ENCODE results near the gene TCHHL1.

Gene TCHHL1

DNA sequence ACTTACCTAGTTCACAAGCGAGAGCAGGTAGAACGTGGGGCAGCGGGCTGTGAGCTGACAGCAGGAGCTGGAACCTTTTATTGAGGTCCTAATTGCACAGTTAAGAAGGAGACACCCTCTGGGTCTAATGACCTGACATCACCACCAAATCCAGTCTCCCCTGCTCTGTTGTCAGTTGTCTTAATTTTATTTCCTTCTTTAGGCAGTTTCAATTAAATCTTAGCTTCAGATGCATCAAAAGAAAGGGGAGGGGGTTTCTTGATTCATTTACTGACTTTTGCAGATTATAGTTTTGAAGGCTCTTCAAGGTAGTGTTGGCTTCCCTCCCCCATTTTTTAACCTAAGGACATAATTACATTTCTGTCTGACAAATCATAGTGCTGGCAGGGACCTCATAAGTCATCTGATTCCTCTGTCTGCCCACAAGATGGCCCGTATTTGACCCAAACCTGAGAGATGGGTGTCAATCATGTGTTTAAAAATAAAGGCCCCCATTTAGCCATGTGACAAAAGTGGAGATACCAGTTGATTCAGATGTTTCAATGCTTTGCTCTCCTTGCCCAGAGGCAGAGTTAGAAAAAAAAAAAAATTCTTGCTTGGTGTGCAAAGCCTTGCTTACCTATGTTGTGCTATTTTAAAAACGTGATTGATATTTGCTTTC is at the start of gene TCHHL1:
TCHHL1 (minus strand) TSS at position 51 of the 661 bp plus-strand sequence. CDS start 921 bp downstream, outside the sequence.
- DNase-seq = no peak

DNA sequence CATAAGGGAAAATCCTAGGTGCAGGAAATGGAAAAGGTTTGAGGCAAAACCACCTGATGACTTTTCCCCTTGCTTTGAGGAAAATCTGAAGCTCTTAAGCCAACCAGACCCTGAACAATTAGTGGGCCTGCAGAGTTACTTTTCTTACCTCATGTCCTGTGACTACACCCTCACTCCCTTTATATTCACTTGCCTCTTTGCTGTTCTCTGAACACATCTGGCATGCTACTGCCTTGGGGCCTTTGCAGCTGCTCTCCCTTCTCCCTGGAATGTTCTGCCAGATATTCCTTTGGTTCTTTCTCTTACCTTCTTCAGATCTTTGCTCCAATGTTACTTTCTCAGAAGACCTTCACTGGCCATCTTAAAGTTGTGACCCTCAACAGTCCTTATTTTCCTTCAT is 48.4 kb upstream of the TCHHL1 start:
- no peak for DNase-seq

DNA sequence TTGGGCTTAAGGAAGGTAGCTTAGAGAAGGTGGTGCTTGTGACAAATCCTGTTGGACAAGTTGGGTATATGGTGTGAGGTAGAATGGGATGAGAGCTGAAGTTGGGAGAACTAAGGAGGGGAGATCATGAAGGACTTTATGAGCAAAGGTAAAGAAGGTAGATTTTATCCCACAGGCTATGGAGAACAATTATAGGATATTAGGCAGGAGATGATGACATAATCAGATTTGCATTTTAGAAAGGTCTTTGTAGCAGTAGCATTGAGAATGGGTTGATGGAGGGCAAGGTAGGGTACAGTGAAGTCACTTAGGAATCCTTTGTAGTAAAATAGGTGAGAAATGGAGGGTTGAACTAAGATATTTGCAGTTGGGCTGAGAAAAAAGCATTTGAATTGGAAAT is 41.3 kb upstream of the TCHHL1 start:
- DNase-seq = no peak

DNA sequence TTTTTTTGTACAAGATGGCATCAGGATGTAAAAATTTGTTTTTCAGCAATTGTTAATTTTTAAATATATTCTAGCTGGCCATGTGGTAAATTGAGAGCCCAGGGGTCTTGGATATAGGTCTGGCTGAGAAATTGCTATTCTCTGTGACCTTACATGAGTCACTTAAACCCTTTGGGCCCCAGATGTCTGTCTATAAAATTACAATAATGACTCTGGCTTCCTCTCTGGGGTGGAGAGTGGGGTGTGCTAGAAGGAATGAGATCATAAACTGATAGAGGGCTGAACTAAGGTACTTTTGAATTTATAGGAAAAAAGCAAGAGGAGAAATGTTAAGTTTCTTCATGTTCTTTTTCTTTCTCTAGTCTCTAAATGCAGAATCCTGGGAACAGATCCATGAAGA is 38.8 kb upstream of the TCHHL1 start:
- DNase-seq = no peak

DNA sequence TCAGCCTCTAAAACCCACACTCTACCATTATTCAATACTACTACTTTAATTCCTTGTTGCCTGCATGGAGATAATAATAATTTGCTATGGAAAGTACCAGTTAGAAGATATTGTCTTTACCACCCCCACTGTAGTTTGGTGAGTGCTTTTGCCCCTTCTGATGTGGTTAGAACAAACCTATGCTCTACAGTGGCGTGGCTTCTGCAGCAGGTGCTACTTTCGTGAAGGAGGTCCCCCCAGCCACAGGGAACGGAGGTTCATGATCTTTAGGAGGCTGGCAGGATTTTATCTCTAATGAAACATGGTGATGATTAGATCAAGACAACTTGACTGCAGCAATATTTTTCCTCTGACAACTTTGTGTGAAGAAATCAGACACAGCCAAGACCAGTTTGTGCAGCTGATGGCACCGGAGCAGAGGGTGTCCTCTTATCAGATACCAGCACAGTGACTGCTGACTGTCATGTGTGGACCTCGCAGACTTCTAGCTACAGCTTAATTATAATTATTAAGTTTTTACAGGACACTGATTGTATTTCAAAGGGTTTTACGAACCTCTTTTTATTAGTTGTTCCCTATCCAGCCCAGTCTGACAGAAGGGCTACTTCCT is 37.1 kb upstream of the TCHHL1 start:
- no peak for DNase-seq

DNA sequence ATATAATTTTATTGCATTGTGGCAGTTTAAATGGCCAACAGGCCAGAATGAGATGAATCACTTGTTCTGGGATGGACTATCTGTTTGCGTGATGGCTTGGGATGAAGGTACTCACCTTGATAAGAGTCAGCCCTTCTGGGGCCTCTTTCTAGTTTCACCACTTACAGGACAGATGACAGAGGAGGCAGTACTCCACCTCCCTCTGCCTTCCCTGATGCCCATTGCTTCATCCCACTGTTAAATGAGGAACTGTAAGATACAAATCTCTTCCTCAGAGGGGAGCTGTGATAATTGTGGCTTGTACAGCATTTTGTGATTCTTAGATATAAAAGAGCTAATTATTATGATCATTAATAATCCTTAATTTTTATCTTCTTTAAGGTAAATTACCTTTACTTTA is 30.1 kb upstream of the TCHHL1 start:
- no peak for DNase-seq

DNA sequence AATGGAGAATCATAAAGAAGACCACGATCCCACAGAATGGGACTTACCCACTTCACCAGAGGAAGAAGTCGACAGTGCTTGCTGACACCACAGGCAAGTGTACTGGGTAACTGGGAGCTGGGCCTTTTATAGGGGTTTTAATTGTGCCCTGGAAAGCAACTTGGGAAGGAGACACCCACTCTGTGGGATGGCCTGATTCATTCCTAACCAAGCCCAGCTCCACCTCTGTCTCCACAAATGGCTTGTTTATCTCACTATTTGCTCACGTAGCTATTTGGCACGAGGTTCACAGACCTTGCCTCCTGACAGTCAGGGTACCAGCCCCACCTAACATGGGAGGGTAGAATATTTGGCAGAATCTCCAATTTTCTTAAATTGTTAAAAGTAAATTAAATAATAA is 26.5 kb upstream of the TCHHL1 start, which contains the start of gene TCHH:
TCHH (minus strand) TSS at position 101 of the 400 bp plus-strand sequence. CDS start 1,364 bp downstream, outside the sequence.
- no peak for DNase-seq

DNA sequence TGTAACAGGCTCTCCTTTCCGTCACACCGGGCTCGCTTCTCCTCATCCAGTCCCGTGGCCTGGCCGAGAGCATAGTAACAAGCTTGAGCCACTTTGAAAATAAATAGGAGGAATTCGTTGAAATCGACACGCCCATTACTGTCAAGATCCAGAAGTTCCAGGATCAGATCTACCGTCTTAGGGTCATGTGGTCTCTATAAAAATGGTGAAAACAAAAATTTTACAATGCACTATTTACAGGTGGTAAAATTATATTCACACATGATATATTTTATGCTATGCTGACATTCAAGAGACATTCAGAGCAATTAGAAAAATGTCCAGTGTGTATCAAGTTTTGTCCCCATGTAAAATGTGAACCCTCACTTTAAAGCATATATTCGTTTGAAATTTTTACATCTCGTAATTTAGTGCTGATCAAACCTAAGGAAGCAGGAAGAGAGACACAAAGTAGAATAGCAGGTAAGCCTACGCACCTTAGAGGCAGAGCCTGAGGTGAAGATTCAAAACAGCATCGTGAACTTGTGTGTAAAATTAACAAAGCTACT is 24.1 kb upstream of the TCHHL1 start:
- no peak for DNase-seq

DNA sequence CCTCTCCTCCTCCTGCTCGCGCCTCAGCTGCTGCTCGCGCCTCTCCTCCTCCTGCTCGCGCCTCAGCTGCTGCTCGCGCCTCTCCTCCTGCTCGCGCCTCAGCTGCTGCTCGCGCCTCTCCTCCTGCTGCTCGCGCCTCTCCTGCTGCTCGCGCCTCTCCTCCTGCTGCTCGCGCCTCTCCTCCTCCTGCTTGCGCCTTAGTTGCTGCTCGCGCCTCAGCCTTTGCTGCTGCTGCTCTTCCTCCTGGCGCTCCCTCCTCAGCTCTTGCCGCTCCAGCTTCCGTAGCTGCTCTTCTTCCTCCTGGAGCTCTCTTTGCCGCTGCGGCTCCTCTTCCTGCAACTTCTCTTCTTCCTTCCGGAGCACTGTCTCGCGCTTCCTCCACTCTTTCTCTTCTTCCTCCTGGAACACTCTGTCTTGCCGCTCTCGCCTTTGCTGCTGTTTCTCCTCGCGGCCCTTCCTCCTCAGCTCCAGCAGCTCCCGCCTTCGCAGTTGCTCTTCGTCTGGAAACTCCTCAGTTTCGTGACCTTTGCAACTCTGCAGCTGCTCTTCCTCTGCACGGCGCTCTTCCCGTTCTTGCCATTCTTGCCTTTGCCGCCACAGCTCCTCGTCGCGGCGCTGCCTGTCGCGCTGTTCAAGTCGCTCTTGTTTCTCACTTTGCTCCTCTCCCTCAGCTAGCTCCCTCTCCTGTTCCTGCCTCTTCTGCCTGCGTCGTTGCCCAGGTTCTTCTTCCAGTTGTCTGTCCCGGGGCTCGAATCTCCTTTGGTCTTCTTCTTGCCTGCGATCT is 23.4 kb upstream of the TCHHL1 start:
- peak; percentile 7 for DNase-seq

DNA sequence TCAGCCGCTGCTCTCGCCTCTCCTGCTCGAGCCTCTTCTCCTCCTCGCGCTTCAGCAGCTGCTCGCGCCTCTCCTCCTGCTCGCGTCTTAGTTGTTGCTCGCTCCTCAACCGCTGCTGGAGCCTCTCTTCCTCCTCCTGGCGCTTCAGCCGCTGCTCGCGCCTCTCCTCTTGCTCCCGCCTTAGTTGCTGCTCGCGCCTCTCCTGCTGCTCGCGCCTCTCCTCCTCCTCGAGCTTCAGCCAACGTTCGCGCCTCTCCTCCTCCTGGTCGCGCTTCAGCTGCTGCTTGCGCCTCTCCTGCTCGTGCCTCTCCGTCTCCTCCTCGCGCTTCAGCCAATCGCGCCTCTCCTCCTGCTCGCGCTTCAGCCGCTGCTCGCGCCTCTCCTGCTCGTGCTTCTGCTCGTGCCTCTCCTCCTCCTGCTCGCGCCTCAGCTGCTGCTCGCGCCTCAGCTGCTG is 22.7 kb upstream of the TCHHL1 start:
- peak; percentile 33 for DNase-seq

DNA sequence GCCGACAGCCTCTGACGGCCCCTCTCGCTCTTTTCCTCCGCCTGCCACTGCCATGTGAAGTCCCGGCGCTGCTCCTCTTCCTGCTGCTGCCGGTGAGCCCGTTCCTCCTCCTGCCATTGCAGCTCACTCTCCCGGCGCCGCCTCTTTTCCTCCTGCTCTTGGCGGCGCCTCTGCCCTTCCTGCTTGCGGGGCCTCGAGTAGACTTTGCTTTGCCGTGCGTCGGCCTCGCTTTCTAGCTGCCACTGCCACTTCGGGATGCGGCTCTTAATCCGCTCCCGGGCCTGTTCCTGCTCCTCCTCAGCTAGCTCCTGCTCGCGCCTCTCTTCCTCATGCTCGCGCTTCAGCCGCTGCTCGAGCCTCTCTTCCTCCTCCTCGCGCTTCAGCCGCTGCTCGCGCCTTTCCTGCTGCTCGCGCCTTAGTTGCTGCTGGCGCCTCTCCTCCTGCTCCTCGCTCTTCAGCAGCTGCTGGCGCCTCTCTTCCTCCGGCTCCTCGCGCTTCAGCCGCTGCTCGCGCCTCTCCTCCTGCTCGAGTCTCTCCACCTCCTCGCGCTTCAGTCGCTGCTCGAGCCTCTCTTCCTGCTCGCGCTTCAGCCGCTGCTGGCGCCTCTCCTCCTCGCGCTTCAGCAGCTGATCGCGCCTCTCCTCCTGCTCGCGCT is 22.1 kb upstream of the TCHHL1 start:
- peak; percentile 31 for DNase-seq

DNA sequence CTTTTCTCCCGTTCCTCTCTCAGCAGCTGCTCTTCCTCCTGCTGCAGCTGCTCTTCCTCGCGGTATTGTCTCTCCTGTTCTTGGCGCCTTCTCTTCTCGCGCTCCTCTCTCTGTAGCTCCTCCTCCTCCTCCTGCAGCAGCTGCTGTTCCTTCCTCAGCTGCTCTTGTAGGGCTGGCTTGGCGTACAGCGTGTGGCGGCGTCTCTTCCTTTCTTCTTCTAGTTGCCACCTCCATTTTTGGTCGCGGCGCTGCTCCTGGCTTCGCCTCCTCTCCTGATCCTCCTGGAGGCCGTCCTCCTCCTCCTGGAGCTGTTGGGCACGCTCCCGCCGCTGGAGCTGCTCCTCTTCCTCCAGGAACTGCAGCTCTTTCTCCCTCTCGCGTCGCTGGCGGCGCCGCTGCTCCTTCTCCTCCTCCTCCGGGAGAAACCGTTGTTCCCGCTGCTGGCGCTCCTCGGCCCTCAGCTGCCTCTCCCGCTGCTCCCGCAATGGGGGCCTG is 21.5 kb upstream of the TCHHL1 start:
- DNase-seq = peak; percentile 38

DNA sequence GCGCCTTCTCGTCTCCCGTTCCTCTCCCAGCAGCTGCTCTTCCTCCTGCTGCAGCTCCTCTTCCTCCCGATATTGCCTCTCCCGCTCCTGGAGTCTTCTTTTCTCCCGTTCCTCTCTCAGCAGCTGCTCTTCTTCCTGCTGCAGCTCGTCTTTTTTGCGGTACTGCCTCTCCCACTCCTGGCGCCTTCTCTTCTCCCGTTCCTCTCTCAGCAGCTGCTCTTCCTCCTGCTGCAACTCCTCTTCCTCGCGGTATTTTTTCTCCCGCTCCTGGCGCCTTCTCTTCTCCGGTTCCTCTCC is 21.1 kb upstream of the TCHHL1 start:
- DNase-seq = peak; percentile 1

DNA sequence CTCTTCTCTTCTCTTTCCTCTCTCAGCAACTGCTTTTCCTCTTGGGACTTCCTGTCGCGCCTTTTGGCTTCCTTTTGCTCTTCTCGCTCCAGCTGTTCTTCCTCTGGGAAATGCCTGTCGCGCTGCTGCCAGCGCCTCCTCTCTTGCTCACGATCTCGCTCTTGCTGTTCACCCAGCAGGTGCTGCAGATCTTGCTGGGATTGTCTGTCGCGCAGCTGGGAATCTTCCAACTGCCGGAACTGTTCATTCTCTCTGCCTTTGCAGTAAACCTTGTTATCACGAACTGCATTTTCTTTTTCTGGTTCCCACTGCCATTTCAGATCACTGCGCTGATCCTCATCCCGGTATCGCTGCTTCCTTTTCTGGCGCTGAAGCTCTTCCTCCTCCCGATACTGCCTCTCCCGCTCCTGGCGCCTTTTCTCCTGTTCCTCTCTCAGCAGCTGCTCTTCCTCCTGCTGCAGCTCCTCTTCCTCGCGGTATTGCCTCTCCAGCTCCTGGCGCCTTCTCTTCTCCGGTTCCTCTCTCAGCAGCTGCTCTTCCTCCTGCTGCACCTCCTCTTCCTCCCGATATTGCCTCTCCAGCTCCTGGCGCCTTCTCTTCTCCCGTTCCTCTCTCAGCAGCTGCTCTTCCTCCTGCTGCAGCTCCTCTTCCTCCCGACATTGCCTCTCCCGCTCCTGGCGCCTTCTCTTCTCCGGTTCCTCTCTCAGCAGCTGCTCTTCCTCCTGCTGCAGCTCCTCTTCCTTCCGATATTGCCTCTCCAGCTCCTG is 20.6 kb upstream of the TCHHL1 start:
- peak; percentile 2 for DNase-seq

DNA sequence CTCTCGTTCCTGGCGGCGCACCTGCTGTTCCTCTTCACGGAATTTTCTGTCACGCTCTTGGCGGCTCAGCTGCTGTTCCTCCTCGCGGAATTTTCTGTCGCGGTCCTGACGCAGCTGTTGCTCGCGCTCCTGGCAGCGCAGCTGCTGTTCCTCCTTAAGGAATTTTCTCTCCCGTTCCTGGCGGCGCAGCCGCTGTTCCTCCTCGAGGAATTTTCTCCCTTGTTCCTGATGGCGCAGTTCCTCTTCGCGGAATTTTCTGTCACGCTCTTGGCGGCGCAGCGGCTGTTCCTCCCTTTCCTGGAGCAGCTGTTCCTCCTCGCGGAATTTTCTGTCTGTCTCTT is 20.0 kb upstream of the TCHHL1 start:
- no peak for DNase-seq

DNA sequence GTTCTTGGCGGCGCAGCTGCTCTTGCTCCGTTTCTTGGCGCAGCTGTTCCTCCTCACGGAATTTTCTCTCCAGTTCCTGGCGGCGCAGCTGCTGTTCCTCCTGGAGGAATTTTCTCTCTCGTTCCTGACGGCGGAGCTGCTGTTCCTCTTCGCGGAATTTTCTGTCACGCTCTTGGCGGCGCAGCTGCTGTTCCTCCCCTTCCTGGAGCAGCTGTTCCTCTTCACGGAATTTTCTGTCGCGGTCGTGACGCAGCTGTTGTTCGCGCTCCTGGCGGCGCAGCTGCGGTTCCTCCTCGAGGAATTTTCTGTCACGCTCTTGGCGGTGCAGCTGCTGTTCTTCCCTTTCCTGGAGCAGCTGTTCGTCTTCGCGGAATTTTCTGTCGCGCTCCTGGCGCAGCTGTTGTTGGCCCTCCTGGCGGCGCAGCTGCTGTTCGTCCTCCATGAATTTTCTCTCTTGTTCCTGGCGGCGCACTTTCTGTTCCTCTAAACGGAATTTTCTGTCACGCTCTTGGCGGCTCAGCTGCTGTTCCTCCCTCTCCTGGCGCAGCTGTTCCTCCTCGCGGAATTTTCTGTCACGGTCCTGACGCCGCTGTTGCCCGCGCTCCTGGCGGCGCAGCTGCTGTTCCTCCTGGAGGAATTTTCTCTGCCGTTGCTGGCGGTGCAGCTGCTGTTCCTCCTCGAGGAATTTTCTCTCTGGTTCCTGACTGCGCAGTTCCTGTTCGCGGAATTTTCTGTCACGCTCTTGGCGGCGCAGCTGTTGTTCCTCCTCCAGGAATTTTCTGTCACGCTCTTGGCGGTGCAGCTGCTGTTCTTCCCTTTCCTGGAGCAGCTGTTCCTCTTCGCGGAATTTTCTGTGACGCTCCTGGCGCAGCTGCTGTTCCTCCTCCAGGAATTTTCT is 19.4 kb upstream of the TCHHL1 start:
- DNase-seq = peak; percentile 54

DNA sequence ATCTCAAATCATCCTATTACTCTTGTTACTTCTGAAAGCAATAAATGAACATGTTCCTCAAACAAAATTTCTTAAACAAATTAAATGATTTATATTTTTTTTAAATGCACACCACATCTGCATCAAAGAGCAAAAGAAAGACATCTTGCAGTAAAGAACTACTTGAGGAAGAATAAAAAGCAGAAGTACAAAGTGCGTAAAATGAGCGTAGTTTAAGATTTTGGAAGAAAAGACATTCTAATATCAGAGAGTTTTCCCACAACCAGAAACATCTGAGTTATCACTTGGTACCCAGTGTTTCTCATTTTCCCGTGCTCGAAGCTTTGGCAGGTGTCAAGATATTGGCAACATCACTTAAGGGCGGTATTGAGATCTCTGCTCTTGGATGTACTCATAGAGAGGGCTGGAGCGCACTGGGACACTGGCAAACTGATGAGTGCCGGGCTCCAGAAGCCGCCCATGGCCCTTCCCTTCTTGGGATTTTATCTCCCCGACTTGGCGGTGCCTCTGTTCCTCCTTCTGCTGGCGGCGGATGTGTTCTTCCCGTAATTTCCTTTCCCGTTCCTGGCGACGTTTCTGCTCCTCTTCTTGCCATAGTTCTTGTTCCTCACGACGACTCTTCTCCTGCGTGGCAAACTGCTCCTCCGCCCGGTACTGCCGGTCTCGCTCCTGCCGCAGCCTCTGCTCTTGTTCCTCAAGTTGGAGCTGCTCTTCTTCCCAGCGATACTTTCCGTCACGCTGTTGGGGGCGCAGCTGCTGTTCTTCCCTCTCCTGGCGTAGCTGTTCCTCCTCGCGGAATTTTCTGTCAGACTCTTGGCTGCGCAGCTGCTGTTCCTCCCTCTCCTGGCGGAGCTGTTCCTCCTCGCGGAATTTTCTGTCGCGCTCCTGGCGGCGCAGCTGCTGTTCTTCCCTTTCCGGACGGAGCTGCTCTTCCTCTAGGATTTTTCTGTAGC is 18.4 kb upstream of the TCHHL1 start:
- no peak for DNase-seq

DNA sequence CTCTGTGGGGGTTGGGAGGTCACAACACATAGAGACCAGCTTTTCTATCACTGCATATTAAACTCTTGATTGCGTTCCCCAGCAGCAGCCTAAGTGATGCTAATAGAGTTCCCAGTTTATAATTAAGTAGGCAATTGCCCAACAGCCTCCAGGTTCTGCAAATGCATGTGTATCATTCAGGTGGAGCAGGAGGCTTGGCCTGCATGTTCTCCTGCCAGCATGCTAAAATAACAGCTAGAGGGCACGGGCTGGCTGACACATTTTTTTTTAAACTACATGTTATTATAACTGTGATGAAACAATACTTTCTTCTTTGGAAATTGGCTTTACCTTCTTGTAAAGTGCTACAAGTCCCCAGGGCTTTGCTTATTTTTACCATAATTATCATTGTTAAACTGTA is 16.0 kb upstream of the TCHHL1 start:
- no peak for DNase-seq

DNA sequence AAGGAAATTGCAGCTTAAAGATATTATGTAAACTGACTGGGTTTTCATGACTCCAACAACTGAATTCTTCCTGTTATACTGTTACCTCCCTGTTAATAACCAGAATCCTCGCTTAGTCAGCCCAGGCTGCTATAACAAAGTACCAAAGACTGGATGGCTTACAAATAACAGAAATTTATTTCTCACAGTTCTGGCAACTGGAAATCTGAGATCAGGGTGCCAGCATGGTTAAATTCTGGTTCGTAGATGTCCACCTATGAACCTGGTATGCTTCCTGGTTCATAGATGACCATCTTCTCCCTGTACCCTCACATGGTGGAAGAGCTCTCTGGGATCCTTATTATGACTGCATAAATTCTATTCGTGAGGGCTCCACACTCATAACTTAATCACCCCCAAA is 8.1 kb upstream of the TCHHL1 start:
- no peak for DNase-seq

DNA sequence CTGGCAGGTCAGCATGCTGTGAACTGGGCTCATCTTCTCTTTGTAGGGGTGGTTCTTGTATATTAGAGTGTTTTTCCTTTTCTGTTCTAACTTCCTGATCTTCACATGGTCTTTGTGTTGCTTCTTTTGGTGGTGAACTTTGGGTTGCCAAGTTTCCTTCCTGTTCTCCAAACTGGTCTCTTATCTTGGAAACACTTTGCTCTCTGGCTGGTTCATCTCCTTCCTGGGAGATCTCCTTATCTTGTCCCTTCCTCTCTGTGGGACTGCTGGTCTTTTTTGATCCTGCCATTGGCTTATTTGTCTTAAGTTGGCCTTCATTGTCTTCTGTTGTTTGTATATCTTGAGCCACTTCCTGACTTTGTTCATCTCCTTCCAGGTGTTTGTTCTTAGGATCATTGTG is 2.1 kb downstream of the TCHHL1 start:
- no peak for DNase-seq

All from fibroblast of upper back skin (primary cell).